HK-2 (cell line): ENCODE data around the gene PRKAG2.
"Not testable (repeated sequence)": the region's sequence is repeated elsewhere in the genome, so short reads cannot be mapped to it uniquely, and the experiment has no call there.

ENCODE experiments used
- DNase-seq: peaks from one replicate; pipeline ENCODE4 v3.0.0-alpha.2; 2018; ENCODE audit not compliant: unreplicated experiment

The PRKAG2 gene

DNA sequence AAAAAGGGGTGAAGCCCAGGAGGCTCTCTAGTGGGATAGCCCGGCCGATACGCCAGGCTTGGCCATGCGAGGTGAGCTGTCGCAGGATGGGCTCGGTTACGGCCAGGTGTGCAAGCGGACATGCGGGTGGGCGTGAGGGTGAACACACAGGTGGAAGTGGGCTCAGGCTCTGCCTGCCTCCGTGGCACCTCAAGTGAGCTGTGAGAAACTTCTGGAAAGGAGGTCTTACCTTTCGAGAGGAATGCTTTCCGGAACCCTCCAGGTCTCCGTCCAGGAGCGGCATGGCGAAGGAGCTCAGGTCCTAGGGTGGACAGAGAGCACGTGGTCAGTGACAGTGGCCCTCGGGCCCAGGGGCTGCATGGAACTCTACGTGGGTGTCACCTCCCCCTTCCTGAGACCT lies 90.7 kb downstream of the PRKAG2 start:
- no peak for DNase-seq

DNA sequence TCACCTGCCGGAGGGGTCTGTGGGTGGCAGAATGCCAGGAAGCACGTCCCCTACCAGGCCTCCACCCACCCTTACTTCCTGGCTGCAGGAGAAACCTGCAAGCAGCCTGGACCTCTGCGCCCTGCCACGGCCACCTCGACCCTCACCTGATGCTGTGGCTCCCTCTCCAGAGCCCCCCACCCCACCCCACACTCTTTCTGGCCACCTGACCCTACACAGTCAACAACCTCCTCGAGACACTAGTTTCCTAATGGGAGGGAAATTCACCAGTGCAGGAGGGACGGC lies 91.3 kb downstream of the PRKAG2 start:
- no peak for DNase-seq

DNA sequence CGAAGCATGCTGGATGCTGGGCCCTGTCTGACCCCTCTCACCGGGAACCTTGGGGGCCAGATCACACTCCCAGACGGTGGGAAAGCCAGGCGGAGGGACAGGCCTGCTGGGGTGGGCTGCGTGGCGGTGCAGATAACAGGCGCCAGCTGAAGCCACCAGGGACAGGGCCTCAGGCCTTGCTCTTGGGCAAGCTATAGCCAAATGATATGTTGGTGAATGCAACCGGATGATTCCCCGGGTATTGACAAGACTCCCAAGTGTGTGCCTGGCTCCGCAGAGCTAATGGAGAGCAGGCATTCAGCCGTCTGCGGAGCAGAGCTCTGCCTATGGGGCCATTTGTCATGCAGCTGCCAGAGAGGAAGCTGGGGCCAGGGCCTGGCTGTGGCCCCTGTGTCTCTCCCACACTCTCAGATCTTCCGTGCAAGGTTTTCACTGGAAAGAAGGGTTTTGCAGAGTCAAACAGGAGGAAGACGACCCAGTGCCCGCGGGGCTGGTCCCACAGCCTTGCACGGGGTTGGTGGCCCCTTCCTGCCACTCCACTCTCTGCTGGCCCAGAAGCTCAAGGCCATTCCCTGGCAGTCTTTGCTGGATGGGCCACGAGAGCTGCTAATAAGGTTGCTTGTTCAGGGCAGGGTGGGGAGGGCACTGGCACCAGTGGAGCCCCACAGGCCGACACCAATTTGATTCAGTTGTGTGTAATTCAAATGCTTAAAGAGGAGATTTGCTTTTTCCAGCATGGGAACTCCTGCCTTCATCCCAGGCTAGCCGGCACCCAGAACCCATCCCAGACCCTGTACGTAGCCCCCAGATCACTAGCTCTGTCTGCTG lies 91.8 kb downstream of the PRKAG2 start:
- no peak for DNase-seq

DNA sequence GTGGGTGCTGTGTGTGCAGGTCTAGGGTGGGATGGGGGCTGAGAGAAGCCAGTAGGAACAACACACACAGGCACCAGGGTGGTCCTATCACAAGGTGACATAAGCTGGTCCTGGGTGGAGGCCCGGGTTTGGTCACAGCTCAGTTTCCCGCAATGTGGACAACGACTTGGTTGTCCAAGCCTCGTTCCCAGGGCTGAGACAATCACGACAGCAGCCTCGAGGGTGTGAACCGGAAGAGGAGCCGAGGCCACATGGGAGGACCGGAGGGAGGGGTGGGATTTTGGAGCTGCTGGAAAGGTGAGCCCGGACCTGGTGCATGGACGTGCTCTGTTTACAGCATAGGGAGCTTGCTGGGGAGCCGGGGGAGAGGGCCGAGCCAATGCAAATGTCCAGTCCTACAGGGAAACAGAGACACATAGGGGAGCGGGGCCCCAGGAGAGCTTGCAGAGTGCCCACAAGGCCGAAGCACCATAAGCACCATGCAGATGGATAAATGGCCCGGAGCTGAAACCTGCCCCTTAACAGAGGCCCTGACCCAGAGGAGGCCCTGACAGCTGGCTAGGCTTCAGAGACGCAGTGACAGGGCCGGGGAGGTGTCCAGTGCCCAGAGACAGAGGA lies 92.8 kb downstream of the PRKAG2 start:
- DNase-seq = no peak

DNA sequence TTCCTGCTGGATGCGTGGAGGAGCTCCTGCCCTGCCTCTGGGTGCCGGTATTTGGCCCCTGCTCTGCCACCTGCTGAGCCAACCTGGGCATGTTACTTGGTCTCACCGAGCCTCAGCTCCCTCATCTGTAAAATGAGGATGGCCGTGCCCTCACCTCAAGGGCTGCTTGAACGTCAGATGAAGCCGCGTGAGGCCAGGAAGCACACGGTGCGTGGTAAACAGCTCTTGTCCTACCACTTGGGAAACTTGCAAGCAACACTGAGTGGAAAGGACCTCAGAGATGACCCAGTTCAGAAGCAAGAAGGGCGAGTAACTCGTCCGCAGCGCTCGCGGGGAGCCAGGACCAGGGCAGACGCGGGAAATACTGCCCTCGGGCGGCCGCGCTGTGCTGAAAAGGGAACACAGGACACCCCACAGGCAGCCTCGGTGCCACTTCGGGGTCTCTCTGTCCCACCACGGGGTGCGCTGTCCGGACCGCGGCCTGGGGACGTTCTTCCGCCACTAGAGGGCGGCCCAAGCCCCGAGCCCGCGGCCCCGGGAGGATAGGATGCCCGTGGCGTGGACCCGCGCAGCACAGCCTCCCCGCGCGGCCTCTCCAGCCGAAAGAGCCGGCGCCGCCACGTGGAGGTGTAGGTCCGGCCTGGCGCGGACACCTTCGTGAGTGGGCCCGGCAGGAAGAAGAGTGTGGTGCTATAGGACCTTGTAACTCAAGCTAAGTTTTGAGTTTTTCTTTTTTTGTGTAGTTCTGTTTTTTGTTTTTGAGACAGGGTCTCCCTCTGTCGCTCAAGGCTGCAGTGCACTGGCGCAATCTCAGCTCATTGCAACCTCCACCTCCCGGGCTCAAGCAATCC lies 94.1 kb downstream of the PRKAG2 start:
- peak; percentile 69 for DNase-seq

DNA sequence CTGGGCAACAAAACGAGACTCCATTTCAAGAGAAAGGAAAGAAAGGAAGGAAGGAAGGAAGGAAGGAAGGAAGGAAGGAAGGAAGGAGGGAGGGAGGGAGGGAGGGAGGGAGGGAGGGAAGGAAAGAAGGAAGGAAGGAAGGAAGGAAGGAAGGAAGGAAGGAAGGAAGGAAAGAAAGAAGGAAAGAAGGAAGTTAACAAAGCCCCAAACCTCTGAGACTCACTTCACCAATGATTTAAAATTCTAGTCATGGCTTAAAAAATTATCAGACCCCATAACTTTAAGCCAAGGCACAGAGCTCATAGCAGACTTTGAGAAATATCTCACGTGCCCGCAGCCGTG lies 94.7 kb downstream of the PRKAG2 start:
- not testable (repeated sequence) for DNase-seq

DNA sequence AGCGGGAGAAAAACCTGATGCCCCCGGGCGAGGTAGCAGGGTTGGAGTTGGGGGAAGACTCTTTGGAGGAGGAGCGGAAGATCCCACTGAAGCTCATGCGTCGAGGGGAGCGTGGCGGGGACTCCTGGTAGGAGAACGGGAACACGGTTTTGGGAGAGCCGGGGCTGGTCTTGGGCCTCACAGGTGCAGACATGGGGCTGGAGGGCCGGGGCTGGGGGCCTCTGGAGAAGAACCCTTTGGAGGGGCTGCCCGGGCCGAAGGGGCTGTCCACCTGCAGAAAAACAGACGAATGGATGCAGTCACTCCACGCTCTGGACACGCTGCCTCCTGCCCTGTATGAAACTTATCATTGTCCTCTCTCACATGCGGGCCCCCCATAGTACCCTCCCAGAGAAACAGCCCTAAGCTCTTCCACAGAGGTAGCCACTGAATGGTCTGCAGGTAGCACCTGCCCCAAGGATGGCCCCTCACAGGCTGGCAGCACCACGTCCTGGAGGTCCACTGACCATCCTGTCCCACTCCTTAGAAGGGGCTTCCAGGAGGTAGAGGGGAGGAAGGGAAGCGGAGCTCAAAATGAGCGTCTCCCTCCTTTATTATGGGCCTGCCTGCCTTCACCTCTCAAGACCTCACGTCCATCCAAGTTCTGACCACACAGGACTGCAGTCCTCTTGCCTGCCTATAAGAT lies 95.6 kb downstream of the PRKAG2 start:
- no peak for DNase-seq

DNA sequence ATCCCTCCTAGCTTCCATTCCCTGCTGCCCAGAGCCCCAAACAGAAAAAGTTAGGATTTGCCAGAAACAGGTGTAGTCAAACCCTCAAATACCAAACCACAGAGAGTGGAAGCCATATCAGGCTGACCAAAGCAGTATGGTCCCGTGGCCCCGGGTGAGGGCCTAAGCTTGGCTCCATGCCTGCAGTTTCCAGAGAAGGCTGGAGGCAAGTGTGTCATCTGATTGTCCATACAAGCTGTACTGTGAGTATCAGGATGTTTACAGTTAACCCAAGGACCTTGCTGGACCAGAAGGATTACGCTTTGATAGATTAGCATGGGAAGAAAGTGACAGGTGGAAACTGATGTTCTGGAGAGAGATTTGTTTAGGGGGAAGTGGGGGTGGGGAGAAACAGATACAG lies 96.3 kb downstream of the PRKAG2 start:
- DNase-seq = no peak

DNA sequence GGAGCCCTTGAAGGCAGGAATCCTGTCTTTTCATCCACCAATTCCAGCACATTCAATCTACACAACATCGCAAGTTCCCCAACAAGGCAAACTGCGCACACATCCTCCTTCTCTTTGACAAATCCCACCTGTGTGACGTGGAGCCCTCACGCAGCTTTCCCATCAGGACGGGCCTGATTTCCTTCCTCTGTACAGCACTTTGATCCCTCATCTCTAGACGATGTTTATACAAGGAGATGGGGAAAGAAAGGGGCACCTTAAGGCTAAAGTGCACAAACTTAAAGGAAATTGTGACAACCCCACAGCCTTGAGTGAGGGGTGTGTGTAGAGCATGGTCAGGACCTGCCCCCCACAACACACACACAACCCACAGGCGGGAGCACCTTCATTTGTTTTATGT lies 97.2 kb downstream of the PRKAG2 start:
- no peak for DNase-seq

DNA sequence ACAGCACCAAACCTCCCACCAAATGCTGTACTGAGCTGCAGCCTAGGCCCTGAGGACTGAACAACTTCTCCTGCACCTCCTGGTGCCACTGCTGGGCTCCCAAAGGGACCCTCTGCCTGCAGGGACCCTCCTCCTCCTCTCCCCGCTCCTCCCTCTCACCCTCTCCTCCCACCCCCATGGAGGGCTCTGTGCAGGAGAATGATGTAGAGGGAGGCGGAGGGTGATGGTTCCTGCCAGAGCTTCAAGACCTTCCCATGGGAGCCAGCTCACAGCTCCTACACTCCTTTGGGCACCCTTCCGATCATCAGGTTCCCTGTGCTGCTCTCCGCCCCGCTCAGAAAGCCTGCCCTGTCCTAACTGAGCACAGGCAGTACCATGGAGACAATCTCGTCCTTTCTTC lies 97.7 kb downstream of the PRKAG2 start:
- no peak for DNase-seq

DNA sequence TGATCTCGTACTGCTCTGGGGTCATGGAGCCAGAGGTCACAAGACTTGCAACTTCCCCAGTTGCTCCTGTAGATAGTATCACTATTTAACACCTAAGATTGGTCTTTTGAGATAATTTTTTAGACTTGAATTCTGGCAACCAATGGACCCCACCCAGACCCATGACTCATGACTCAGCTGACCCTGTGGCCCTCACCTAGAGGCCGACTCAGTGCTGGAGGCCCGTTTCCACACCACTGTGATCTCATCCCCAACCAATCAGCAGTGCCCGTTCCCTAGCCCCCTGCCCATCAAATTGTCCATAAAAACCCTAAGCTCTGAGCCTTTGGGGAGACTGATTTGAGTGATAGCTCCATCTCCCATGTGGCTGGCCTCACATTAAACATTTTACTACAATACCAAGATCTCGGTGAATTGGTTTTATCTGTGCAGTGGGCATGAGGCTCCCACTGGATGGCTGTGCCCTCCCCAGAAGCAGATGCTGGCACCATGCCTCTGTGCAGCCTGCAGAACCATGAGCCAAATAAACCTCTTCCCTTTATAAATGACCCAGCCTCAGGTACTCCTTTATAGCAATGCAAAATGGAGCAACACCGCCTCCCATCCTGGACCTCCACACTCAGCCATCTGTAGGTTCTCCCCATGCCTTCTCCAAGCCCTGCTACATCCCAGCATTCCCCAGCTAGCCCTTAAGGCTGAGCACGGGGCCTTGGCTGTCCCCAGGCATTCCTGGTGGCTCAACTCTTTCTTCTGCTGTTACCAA lies 98.8 kb downstream of the PRKAG2 start:
- no peak for DNase-seq

DNA sequence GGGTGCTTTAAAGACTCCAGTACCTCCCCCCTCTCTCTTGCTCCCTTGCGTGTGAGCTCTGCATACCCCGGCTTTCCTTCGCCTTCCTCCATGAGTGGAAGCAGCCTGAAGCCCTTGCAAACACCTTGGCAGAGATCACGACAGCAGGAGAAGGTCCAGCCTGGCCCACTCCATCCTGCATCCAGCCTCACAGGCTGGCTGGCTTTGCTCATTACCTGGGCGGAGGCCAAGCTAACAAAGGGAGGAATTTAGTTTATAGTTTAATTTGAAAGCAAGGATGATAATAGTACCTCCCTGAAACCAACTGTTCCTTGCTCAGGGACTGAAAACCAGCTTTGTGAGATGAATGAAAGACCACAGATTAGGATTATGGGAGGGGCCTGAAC lies 99.4 kb downstream of the PRKAG2 start:
- DNase-seq = no peak

DNA sequence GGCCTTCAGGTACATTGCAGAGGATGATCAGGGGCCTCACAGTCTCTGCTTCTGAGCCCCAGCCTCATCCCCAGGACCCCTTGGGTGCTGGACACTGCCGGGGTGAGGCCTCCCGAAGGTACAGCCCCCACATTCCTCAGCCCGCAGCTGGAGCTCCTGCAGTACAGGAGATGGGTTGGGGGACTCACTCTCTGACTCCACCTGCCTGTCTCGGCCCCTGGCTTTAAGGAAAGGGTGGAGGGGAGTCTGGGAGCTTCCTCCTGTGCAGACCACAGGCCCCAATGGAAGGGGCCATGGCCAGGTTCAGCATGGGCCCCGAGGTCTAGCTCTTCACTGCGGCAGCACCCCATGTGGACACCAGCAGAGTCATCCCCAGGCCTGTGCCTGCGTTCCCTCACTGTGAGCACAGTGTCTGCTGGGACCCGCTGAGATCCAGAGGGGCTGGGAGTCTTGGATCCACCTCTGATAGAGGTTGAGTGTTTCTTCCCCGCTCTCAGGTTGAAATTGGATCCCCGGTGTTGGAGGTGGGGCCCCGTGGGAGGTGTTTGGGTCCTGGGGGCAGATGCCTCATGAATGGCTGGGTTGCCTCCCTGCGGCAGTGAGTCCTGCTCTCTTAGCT lies 99.9 kb downstream of the PRKAG2 start:
- no peak for DNase-seq

DNA sequence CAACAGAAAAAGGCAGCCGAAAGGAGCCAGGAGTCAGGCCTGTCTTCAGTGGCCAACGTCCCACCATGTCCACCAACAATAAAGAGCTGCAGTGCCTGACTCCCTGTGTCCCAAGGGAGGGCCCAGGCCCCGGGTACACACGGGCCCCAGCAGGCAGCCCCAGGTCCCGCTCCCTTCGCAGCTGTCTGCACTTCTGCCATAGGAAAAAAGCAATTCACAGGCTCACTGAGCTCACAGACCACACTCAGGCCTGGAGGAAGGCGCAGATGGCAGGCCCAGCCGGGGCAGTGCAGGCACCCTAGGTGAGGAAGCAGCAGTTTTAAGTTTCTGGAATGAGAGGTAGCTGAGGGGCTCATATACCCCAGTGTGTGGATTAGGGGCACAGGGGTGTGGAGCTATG lies 100.5 kb downstream of the PRKAG2 start:
- DNase-seq = no peak

DNA sequence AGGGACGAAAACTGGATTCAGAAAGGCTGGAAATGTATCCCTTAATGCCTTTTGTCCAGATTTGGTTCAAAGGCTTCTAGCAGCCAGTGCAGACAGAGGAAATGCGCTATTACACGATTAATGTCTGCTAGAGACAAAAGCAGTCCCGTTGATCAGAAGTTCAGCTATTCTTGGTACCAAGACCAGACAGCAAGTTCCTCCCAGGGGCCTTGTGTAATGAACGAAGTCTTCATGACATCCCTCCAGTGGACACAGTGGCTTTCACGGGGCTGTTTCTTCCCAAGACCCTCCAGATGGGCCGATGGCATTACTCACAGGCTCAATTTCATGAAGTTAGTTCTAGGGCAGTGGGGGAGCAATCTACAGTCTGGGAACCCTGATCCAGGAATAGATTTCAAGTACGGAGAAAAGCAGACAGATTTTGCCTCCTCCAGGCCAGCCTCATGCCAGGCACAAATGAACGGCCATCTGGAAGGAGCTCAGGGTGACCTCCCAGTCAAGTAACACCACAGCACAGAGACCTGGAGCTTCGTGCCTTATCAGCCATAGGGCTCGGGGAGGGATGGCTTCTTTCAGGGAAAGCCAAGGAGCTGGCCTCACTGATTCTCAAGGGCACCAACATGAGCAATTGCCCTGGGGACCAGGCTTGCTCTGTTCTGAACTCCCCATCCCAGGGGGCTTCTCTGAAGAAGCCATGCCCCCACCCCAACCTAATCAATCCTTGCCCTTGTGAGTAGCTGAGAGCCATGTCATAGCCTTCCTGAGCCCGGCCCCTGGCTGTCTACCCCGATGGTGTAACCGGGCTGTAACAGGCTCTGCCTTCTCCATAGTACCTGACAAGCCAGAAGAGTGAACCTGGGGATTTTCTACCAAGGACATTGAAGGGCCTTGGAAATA lies 101.1 kb downstream of the PRKAG2 start:
- DNase-seq = no peak

DNA sequence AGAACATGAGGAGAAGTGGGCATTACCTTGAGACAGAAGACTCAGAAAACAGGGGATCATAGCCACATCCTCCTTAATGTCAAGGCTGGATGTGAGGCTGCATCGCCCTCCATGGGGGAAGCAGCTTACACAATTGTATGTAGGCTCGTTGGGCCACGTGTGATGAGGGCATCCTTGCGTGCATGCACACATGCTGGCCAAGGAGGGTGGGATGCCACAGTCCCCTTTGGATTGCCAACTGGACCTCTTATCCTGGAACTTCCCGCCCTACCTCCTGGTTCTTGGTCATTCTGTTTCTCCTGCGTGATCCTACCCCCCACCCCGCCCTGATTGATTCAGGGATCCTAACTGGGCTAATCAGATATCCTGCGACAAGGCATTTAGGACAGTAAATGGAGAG lies 102.0 kb downstream of the PRKAG2 start:
- DNase-seq = no peak

DNA sequence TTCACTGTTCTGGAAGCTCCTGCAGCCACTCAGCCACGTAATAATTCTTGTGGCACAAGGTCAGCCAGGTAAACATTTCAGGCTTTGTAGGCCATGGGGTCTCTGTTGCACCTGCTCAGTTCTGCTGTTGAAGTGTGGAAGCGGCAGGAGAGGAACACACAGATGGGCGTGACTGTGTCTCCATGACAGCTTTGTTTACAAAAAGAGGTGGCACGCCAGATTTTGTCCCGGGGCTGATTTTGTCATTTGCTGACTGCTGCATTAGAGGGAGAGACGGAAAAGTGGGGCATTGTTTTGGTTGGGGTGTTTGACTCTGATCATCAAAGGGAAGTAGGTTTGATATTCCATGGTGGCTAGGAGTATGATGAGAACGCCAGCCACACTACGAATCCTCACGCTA lies 103.1 kb downstream of the PRKAG2 start:
- no peak for DNase-seq

DNA sequence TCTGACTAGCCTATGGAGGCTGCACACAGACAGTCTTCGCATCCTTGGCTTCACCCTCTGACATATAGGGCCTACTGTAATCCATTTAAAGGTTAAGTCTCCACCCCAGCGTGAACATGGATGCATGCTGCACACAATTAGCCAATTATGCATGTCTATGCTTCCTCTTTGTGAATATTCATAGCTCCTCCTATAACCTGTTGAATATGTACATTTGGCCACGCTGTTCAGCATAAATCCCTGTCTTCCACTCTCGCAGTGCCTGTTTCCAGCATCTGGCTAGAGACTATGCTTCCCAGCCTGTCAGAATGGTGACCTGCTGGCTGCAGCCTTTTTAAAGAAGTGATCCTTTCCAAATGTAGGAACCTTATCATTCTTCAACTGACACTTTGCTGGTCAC lies 106.7 kb downstream of the PRKAG2 start:
- DNase-seq = no peak

DNA sequence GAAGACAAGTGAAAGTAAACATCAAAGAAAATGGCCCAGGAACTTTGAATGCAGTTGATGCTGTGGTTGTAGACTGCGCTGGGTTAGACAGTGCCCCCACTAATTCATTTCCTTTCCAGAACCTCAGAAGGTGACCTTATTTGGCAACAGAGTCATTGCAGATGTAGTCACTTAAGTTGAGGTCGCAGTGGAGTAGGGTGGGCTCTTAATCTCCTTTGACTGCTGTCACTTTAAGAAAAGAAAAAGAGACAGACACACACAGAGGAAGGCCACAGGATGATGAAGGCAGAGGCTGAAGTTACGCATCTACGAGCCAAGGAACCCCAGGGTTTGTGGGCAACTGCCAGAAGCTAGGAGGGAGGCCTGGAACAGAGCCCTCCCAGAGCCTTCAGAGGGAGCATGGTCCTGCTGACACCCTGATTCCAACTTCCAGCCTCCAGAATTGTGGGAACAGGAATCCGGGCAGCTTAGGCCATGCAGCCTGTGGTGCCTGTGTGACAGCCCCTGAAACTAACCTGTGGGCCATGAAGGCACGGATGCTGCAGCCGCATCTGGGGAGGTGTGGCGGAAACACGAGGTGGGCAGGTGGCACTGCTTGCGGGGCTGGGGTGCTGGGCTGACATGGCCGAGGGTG lies 107.6 kb downstream of the PRKAG2 start:
- no peak for DNase-seq

DNA sequence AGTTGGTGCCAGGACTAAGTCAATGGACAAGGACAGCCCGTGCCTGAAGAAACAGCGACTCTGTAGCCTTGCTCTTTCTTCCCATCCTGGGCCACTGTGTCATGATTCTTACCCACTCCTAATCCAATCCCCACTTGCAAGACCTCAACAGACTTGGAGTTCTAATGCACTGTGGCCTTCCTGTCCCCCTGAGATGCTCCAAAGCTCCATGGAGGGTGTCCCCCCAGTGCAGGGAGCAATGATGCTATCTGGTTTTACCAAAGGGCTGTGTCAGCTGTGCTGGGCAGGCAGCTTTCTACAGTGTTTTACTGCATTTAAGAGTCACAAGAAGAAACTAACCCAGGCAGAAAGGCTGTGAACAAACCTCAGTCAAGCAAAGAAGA lies 108.1 kb downstream of the PRKAG2 start:
- no peak for DNase-seq
